T47D (cell line): ENCODE results near the gene KIF4A.

Source experiments
- DNase-seq, 2 experiments: peaks; one replicate each; pipeline versions ENCODE4 v3.0.0 to v3.0.0-alpha.2; 2011 to 2012; ENCODE audit warnings: low read depth in 1 of 2, low spot score in 1 of 2
- JUND ChIP-seq: IDR thresholded peaks from 2 replicates; pipeline ENCODE4 v1.6.1; 2012; ENCODE audit warnings: low read depth
- in situ Hi-C: cut with HindIII; loops from 2 replicates; pipeline ENCODE4 v1.10.0; 2016; ENCODE audit warnings: low sequenced_read_pairs, low pct_unique_long_range_greater_than_20kb

KIF4A gene

GRCh38 chrX:70456256-70456655 is 166.4 kb downstream of the KIF4A start:
- TF ChIP-seq JUND = no peak
- in situ Hi-C loops = no loop called here
- no peak for DNase-seq

- in situ Hi-C loops = no loop called here
- DNase-seq = no peak
- no peak for TF ChIP-seq JUND
These were observed 171.1 kb downstream of the KIF4A start for GRCh38 chrX:70461026-70461425.

GRCh38 chrX:70464051-70464450 is 174.1 kb downstream of the KIF4A start:
- in situ Hi-C loops = no loop called here

GRCh38 chrX:70466968-70467367 is 177.1 kb downstream of the KIF4A start:
- TF ChIP-seq JUND = no peak
- in situ Hi-C loops = no loop called here
- no peak for DNase-seq

More at GRCh38 chrX:70464051-70464450, 174.1 kb downstream of the KIF4A start:
- TF ChIP-seq JUND = no peak
- DNase-seq = no peak

- in situ Hi-C loops = no loop called here
- no peak for DNase-seq
- no peak for TF ChIP-seq JUND
These were observed 178.8 kb downstream of the KIF4A start for GRCh38 chrX:70468709-70469108.
